ENCODE results near the gene CACNA1C. TPM values are rescaled to one million over a fixed set of nuclear protein-coding genes. Genes with fewer than 3 reads are reported as not detected.

The CACNA1C gene
- total RNA-seq, 1 donor from 2014 or later = 171 TPM

DNA sequence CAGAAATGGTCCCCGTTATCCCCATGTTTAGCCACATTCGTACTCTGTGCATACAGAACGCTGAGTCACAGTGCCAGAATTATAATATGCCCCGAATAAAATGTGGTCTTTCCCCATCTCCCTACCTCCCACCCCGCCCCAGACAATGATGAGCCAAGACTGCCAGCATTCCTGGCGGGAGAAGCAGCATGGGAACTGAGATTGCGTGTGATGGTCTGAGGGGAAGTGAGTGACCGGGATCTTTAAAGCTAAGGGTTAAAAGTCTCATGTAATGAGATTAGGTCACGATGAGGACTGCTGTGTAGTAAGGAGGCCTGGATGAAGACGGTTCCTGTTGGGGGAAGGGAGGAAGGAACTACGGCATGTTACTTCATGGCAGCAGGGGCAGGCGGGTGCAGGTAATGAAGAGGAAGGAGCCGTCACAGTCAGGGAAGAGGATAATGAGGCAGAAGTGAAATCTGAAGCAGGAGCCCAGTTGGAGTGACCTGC, 498.7 kb downstream of the CACNA1C start:
- no peak for DNase-seq (ENCODE audit: missing footprints)
- no peak for ATAC-seq
- intact Hi-C loops (cut with DNase I) = no loop called here

GRCh38 chr12:2552000-2552756, 499.4 kb downstream of the CACNA1C start:
- intact Hi-C loops (cut with DNase I) = no loop called here
- DNase-seq (ENCODE audit: missing footprints) = no peak
- ATAC-seq = peak; percentile 39

DNA sequence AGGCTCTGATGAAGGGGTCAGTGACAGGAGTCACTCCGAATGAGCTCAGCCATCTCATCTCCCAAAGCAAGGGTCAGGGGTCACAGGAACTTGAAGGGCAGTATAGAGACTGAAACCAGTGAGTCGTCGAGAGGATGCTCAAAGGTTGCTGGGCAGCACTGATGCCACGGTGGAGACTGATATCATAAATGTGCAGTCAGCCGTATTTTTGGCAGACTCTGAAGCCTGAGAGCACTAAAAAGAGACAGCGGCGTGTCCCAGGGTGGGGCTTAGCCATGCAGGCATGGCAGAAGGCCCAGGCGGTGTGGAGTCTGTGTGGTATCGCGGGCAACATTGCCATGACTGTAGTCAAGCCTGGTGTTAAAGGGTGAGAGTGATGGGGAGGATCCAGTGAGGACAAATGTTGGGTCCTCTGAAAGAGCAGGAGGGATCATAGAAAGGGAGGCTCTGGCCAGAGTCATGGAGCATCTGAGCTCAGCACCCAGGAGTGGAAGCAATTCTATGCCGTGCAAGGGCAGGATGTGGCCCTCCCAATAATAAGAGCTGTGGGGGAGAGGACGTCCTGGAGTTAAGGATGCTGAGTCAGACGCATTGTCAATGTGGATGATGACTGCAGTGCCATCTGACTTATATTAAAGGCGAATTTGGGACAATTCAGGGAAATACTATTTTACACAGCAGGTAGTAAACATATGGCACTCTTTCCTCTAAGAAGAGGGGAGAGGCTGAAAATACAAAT, 500.8 kb downstream of the CACNA1C start:
- ATAC-seq (no peak), DNase-seq (ENCODE audit: missing footprints) (no peak)
- intact Hi-C loops (cut with DNase I) = no loop called here

DNA sequence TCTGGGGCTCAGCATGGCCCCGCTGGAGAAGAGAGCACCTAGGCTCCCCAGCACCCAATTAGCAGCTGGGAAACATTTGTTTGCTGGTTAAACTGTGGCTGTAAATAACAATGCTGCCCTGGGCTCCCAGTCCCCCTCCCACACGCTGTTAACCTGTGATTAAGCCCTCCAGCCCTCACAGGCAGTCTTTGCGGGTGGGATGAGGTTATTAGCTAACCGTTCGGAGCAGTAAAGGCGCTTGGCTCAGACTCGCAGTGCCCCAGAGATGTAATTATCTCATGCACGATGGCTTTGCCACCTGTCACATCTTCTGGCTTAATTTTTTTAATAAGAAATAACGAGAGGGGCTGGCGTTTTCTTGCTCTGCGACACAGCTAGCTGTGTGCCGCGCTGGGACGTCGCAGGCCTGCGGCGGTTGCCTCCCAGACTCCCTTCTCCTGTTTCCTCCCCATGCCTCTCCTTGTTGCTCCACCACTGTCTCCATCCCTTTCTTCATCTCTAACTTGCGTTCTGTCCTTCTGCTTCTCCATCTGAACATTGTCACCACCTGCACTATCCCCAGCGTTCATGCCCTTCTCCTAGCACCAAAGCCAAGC, 502.8 kb downstream of the CACNA1C start:
- ATAC-seq (no peak), DNase-seq (ENCODE audit: missing footprints) (peak; percentile 44)
- intact Hi-C loops (cut with DNase I) = no loop called here

GRCh38 chr12:2557597-2557996, 504.8 kb downstream of the CACNA1C start:
- no peak for ATAC-seq
- intact Hi-C loops (cut with DNase I) = no loop called here
- no peak for DNase-seq (ENCODE audit: missing footprints)

- intact Hi-C loops (cut with DNase I) = loop anchor here (5.0 to 10.0 kb wide), 2 partner anchors 58 to 105 kb away; no protein-coding TSS in a partner anchor
- no peak for ATAC-seq
These were observed 507.1 kb downstream of the CACNA1C start for GRCh38 chr12:2559931-2560330.

GRCh38 chr12:2560356-2560755, 507.6 kb downstream of the CACNA1C start:
- intact Hi-C loops (cut with DNase I) = loop anchor here (5.0 to 10.0 kb wide), 2 partner anchors 58 to 106 kb away; no protein-coding TSS in a partner anchor
- ATAC-seq = no peak
- DNase-seq (ENCODE audit: missing footprints) = no peak

More at GRCh38 chr12:2559931-2560330, 507.1 kb downstream of the CACNA1C start:
- DNase-seq (ENCODE audit: missing footprints) = no peak

DNA sequence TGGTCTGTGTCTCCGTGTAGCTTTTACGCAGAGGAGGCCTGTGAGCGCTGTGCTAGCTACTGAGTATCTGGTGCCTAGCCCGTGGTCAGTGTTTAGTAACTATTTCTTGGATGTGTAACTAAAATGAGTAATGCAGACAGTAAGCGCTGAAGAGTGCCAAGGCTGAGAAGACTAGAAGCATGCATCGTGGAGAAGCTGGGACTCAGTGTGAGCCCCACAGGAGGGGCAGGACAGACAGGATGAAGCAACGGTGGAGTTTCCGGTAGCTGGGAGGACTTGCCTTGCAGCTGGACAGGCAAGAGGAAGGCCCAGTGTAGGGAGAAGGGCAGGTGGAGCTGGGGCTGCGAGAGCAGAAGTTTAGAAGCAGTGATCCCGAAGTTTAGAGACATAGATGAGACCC, 508.6 kb downstream of the CACNA1C start:
- intact Hi-C loops (cut with DNase I) = loop anchor here (5.0 to 10.0 kb wide), 2 partner anchors 59 to 107 kb away; no protein-coding TSS in a partner anchor
- DNase-seq (ENCODE audit: missing footprints) = no peak
- ATAC-seq = no peak

GRCh38 chr12:2562400-2562799, 509.6 kb downstream of the CACNA1C start:
- no peak for DNase-seq (ENCODE audit: missing footprints)
- no peak for ATAC-seq
- intact Hi-C loops (cut with DNase I) = loop anchor here (5.0 to 10.0 kb wide), 2 partner anchors 60 to 108 kb away; no protein-coding TSS in a partner anchor

DNA sequence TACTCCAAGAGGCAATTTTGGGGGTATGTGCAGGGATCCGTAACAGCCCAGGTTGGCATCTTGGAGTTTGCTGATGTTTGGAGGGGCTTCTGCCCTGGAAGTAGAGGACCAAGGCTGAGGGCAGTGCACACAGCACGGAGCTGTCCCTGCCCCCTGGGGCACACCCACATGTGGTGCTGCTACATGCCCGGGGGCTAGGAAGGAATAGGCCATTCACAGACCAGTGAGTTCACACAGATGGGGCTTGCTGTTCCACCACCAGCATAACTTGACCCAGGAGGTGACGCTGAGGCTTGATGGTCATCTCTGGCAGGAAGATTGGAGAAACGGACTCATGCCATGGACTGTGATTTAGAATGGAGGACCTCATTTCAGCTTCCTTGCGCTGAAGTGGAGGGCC, 510.9 kb downstream of the CACNA1C start:
- ATAC-seq = no peak
- no peak for DNase-seq (ENCODE audit: missing footprints)
- intact Hi-C loops (cut with DNase I) = loop anchor here (5.0 to 10.0 kb wide), 2 partner anchors 61 to 109 kb away; no protein-coding TSS in a partner anchor

- ATAC-seq = no peak
- no peak for DNase-seq (ENCODE audit: missing footprints)
- intact Hi-C loops (cut with DNase I) = loop anchor here (10.0 kb wide), 1 partner anchor 111 kb away; no protein-coding TSS in a partner anchor
These were observed 513.4 kb downstream of the CACNA1C start for GRCh38 chr12:2566161-2566560.

DNA sequence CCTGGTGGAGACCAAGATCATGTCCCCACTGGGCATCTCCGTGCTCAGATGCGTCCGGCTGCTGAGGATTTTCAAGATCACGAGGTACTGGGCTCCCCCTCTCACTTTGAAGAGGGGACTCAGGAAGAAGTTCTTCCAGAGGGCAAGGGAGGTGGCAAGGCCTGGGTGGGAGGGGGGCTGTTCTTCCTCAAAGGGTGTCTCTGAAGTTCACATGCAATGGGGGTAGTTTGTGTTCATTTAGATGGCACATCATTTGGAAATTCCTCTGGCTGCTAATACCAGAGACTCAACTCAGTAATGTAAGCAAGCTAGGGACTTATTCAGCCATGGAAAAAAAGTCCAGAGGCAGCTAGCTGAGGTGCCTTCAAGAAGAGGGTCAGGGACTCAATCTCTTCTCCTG, 514.9 kb downstream of the CACNA1C start:
- ATAC-seq (no peak), DNase-seq (ENCODE audit: missing footprints) (no peak)
- intact Hi-C loops (cut with DNase I) = loop anchor here (10.0 kb wide), 1 partner anchor 113 kb away; no protein-coding TSS in a partner anchor

DNA sequence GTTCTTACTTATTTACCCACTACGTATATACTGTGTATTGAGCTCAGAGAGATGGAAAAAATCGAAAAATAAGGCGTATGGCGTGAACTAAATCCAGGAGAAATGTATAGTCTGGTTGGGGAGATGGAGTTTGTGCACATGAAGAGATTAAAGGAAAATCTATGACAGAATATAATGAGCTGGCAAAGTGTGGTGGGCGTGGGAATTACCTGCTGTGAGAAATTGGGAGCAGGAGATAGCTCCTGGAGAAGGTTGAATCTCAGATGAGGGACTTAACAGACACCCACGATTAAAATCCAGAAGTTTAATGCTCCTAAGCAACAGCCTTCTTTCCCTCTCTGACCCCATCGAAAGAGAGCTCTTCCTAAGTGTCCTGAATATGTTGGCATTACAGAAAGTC, 517.8 kb downstream of the CACNA1C start:
- no peak for DNase-seq (ENCODE audit: missing footprints)
- no peak for ATAC-seq
- intact Hi-C loops (cut with DNase I) = no loop called here

DNA sequence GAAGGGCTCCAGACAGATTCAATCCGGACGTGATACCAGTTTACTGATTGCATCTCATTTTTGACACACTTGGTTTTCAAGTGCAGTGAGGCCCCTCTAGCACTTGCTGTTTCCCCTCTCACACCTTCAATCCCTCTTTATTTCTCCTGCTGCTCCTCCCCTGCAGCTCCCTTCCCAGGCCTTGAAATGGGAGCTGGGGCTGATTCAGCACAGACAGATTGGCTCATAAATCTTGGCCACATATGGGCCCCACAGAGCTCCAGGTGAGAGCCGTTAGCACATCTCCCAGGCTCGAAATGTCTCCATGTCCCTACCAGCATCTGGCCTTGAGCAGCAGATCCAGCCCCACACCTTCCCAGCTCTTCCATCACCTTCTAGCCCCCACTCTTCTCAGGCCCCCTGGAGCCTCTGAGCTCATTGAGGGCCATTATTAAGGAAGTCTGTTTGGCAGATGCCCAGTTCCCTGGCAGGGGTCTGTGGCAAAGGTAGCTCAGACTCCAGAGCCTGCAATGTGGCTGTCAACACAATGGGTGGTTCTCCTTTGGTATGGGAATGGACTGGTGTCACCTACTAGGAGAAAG, 521.7 kb downstream of the CACNA1C start:
- ATAC-seq (no peak), DNase-seq (ENCODE audit: missing footprints) (no peak)
- intact Hi-C loops (cut with DNase I) = no loop called here

- ATAC-seq = no peak
- intact Hi-C loops (cut with DNase I) = no loop called here
- no peak for DNase-seq (ENCODE audit: missing footprints)
These were observed 522.5 kb downstream of the CACNA1C start for GRCh38 chr12:2575245-2575644.

DNA sequence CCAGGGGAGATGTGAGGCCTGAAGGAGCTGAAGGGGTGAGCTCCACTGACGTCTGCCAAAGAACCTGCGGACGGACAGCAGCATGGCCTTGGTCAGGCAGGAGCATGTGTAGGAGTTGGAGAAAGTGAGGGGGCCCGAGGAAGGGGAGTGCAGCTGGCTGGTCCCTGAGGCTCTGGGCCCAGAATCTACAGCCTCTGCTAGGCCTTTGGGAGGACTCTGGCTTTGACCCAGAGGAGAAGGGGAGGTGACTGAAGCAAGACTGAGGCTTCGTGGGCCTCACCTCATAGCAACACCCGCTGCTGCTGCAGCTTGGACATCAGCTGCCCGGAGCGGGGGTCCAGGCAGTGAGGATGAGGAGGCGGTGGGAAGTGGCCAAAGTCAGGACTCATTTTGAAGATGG, 525.4 kb downstream of the CACNA1C start:
- no peak for DNase-seq (ENCODE audit: missing footprints)
- ATAC-seq = no peak
- intact Hi-C loops (cut with DNase I) = no loop called here

- intact Hi-C loops (cut with DNase I) = no loop called here
- ATAC-seq (no peak), DNase-seq (ENCODE audit: missing footprints) (no peak)
These were observed 526.0 kb downstream of the CACNA1C start for GRCh38 chr12:2578772-2579171.

DNA sequence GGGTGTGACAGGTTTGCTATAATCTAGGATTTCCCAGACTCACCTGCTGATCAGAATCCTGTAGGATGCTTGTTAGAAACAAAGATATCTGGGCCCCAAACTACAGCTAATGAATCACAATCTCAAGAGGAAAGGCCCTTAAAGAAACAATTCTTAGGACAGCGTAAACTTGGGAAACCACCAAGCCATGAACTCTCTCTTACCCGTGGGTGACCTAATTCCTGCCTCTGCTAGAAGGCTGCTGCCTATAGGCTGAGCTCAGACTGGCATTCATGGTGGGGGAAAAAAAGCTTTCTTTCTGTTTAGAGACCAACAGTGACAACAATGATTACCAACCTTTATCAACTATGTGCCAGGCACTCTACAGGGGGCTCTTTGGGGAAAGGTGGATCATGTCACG, 528.0 kb downstream of the CACNA1C start:
- ATAC-seq (no peak), DNase-seq (ENCODE audit: missing footprints) (no peak)
- intact Hi-C loops (cut with DNase I) = loop anchor here (5.0 to 10.0 kb wide), 5 partner anchors 84 to 779 kb away; no protein-coding TSS in a partner anchor
